Colonic mucosa (tissue), 4 donors: ENCODE results near the gene MBD5. TPM values are rescaled to one million over a fixed set of nuclear protein-coding genes. Genes with fewer than 3 reads are reported as not detected.

Experiments
- DNase-seq: peaks from one replicate; pipeline ENCODE4 v3.0.0-alpha.2; 2020
- H3K27ac ChIP-seq: fragments of 200-600 bp; one replicate; pipeline ENCODE4 v1.8.0; 2021
- H3K27me3 ChIP-seq: fragments of 200-600 bp; one replicate; pipeline ENCODE4 v1.8.0; 2021
- H3K36me3 ChIP-seq: fragments of 200-600 bp; one replicate; pipeline ENCODE4 v1.8.0; 2021
- H3K4me1 ChIP-seq: fragments of 200-600 bp; one replicate; pipeline ENCODE4 v1.8.0; 2021; ENCODE audit warnings: mild to moderate bottlenecking
- H3K4me3 ChIP-seq: fragments of 200-600 bp; one replicate; pipeline ENCODE4 v1.8.0; 2021
- H3K9ac ChIP-seq, 2 donors: one replicate each; pipeline ENCODE4 v1.7.0; 2013; ENCODE audit warnings: control low read depth in 2 of 2, low read depth in 2 of 2, low read length in 2 of 2
- H3K9me3 ChIP-seq: fragments of 200-600 bp; one replicate; pipeline ENCODE4 v1.8.0; 2021
- intact Hi-C: fragments of 100-400 bp; cut with DNase I; formaldehyde crosslinking; loops from one replicate; pipeline ENCODE4 v1.14.1; 2022
- total RNA-seq, 2 donors: library from RNA; stranded (reverse); fragmentation: NEBNext Ultra II Directional in 1 of 2; extraction: Animal tissue kit (Norgen Biotek cat#: 25700) in 1 of 2; gene quantifications; one replicate each; pipeline ENCODE4 v1.2.1, GENCODE V29; 2021
- TF ChIP-seq, protein P1 (sequence below): fragments of 200-600 bp; IDR thresholded peaks from one replicate; pipeline ENCODE4 v1.8.0; 2022; ENCODE audit warnings: antibody characterized with exemption, mild to moderate bottlenecking
- donor health status: healthy.
- donor health status: DM: no; HTN: no; CAD: no.
- donor health status: DM: no; HTN: no; CAD: no.

MBD5 gene
- total RNA-seq, 2 donors from 2014 or later = 26.7 to 29.6 TPM

DNA sequence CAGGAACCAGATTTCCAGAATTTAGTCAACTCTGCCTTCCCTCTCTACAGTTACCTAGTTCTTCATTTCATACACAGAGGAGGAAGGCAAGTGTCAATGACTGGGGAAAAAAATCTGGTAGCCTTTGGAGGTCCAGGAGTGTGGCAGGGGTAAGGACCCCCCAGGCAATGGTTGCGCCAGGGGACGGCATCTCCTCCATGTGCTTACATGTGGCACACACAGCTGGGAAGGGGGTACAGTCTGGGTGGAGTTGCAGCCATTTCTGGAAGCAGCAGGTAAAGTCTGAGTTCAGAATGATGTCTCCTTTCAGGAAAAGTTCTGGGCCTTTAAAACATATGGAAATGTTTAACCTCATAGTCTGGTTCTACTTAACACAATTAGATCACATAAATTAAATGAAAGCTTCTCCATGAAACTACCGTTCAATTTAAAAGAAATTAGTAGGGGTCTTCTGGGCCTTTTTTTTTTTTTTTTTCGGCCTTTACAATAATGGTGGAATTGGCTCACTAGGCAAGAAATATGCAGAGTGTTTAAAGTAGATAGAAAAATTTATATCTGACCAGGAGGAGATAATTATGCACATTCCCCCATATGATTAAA is 470.0 kb downstream of the MBD5 start:
- intact Hi-C loops = no loop called here
- H3K36me3 ChIP-seq = no peaks in the 10 kb centered on the region

DNA sequence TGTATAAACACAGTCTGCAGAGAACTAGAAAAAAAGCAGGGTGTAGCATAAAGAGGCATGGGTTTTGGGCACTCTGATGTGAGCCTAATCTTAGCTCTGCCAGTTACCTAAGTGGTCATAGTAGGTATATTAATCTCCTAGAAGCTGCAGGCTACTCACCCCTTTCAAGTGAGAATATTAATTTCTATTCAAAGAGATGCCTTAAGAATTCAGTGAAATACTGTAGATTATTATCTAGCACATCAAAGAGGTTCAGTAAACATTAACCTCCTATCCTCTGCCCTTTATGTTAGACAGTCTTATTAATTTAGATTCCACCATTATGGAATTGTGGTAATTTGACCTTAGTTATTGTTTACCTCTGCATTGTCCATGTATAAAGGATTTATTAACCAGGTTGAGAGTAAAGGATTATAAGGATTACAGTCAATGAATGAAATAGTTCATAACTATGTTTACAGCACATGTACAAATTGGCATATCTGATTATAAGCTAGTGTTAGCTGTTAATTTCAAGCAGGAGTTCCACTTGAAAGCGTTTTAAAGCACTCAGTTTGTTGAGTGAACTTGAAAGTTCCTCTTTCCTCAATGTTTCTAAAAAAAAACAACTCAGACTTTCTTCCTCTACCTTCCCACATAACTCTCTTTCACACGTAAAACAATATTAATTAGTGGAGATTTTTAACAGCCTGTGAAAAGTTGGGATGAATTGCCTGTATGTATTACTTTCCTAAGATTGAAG is 473.1 kb downstream of the MBD5 start:
- Histone ChIP-seq H3K4me3 (no peak overlapping the region), H3K27me3 (no peaks in the 10 kb centered on the region), H3K4me1 (no peaks in the 10 kb centered on the region), H3K9ac (no peak overlapping the region), H3K36me3 (no peaks in the 10 kb centered on the region), H3K27ac (no peak overlapping the region), H3K9me3 (no peaks in the 10 kb centered on the region)
- TF ChIP-seq, protein P1, sequence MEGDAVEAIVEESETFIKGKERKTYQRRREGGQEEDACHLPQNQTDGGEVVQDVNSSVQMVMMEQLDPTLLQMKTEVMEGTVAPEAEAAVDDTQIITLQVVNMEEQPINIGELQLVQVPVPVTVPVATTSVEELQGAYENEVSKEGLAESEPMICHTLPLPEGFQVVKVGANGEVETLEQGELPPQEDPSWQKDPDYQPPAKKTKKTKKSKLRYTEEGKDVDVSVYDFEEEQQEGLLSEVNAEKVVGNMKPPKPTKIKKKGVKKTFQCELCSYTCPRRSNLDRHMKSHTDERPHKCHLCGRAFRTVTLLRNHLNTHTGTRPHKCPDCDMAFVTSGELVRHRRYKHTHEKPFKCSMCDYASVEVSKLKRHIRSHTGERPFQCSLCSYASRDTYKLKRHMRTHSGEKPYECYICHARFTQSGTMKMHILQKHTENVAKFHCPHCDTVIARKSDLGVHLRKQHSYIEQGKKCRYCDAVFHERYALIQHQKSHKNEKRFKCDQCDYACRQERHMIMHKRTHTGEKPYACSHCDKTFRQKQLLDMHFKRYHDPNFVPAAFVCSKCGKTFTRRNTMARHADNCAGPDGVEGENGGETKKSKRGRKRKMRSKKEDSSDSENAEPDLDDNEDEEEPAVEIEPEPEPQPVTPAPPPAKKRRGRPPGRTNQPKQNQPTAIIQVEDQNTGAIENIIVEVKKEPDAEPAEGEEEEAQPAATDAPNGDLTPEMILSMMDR = no peak
- no peak for DNase-seq
- intact Hi-C loops = no loop called here

More for the DNA sequence above, 470.0 kb downstream of the MBD5 start:
- DNase-seq = no peak
- Histone ChIP-seq H3K27ac (no peak overlapping the region), H3K27me3 (no peaks in the 10 kb centered on the region), H3K4me1 (no peaks in the 10 kb centered on the region), H3K9me3 (no peaks in the 10 kb centered on the region), H3K9ac (no peak overlapping the region), H3K4me3 (no peak overlapping the region)
- TF ChIP-seq, protein P1 = no peak

DNA sequence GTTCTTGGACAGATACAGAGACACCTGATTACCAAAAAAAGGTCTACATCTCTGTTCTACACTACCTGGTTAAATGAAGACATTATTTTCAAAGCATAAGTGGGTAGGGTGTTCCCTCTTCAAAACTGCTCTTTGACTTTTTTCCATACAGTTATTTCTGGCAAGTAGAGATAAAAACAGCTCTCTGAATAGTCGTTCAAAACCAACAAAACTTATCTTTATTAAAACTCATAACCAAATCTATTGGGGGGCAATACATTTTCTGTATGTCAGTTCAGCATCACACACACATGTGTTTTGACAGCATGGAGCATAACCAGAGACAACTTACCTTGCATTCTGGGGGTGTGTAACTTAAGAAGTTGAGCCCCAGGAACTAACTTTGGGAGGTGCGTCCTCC is 474.7 kb downstream of the MBD5 start:
- TF ChIP-seq, protein P1 = no peak
- Histone ChIP-seq H3K27ac (no peak overlapping the region), H3K36me3 (no peaks in the 10 kb centered on the region), H3K27me3 (no peaks in the 10 kb centered on the region), H3K4me1 (no peaks in the 10 kb centered on the region), H3K9ac (no peak overlapping the region), H3K4me3 (no peak overlapping the region), H3K9me3 (no peaks in the 10 kb centered on the region)
- intact Hi-C loops = no loop called here
- no peak for DNase-seq

DNA sequence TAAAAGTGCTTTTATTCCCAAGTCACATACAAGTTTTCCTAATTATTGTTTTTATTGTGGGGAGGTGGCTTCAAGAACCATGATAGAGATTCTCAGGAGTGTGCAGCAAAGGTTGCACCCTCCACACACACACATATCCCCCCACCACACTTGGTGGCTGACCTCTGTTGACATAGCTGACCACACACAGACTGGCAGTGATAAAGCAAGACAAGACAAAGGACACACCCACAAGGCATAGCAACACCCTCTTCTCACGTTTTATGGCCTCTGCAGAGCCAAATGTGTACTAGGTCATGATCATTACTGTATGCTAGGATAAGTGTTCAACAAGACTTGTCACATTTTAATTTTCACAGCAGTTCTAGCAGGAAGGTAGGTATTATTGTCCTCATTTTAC is 480.7 kb downstream of the MBD5 start:
- intact Hi-C loops = no loop called here
- H3K9ac ChIP-seq = no peak overlapping the region
- no peaks in the 10 kb centered on the region for H3K9me3 ChIP-seq
- TF ChIP-seq, protein P1 = no peak
- no peak overlapping the region for H3K4me3 ChIP-seq
- no peaks in the 10 kb centered on the region for H3K27me3 ChIP-seq
- H3K27ac ChIP-seq = no peak overlapping the region
- no peaks in the 10 kb centered on the region for H3K4me1 ChIP-seq
- DNase-seq = no peak
- H3K36me3 ChIP-seq = no peaks in the 10 kb centered on the region

DNA sequence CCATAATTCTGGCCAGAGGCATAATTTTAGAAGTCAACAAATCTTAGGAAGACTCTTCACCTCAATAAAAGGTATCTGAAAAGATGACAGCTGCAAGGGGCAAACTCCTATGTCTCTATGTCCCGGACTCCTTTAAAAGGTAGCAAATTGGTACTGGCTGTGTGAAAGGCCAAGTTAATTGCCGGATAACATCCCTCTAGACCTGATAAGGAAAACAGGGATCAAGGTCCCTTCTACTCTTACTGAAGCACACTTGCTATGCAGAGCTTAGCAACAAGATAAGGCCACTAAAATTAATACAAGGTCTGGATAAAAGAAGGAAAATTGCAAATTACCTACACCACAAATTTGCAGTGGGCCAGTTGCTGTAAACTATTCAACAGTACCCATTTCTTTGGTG is 482.6 kb downstream of the MBD5 start:
- H3K9ac ChIP-seq = no peak overlapping the region
- no peak overlapping the region for H3K27ac ChIP-seq
- H3K36me3 ChIP-seq = no peaks in the 10 kb centered on the region
- no peaks in the 10 kb centered on the region for H3K4me1 ChIP-seq
- no peak overlapping the region for H3K4me3 ChIP-seq
- intact Hi-C loops = no loop called here
- no peaks in the 10 kb centered on the region for H3K9me3 ChIP-seq
- no peaks in the 10 kb centered on the region for H3K27me3 ChIP-seq
- no peak for DNase-seq
- TF ChIP-seq, protein P1 = no peak
